Motor neuron (in vitro differentiated cells): ENCODE measurements around the gene R3HDM2. TPM values are rescaled to one million over a fixed set of nuclear protein-coding genes. Genes with fewer than 3 reads are reported as not detected.
"Not testable (repeated sequence)": the region's sequence is repeated elsewhere in the genome, so short reads cannot be mapped to it uniquely, and the experiment has no call there.

Experiments used
- ATAC-seq, 8 experiments: fragments of 200-7000 bp; cut with Tn5 transposase; replicated peaks in 6 of 8; 2 replicates each; pipeline ENCODE4 v1.8.0; 2021; ENCODE audit warnings: mild to moderate bottlenecking in 8 of 8, moderate library complexity in 8 of 8
- H3K27ac ChIP-seq, 2 donors: fragments of 250-450 bp; sonication (Bioruptor Pico); 2 replicates each; pipeline ENCODE4 v1.9.0; 2021; ENCODE audit warnings: antibody characterized with exemption in 2 of 2, mild to moderate bottlenecking in 2 of 2, moderate library complexity in 1 of 2
- H3K4me1 ChIP-seq, 2 donors: fragments of 250-450 bp; sonication (Bioruptor Pico); replicated peaks in 1 of 2; 2 replicates each; pipeline ENCODE4 v1.6.1; 2021; ENCODE audit warnings: antibody characterized with exemption in 2 of 2, mild to moderate bottlenecking in 2 of 2, moderate library complexity in 1 of 2
- H3K4me3 ChIP-seq, 5 donors: fragments of 250-450 bp; sonication (Bioruptor Pico); 2 replicates each; pipeline ENCODE4 v1.9.0; 2021; ENCODE audit warnings: antibody characterized with exemption in 5 of 5, mild to moderate bottlenecking in 5 of 5, moderate library complexity in 4 of 5
- WGBS, 10 experiments: fragments of 450-650 bp; shearing (Covaris generic); methylation state at CpG; one replicate each; pipeline ENCODE4 v1.0.0; 2022; 5-methylcytosine and 5-hydroxymethylcytosine counted together
- in situ Hi-C, 9 experiments: fragments of 400-800 bp; cut with MboI; loops; one replicate each; pipeline ENCODE4 v1.15.0; 2021; ENCODE audit warnings: low sequenced_read_pairs in 9 of 9, low pct_unique_long_range_greater_than_20kb in 2 of 9; ENCODE audit not compliant: unreplicated experiment in 9 of 9
- total RNA-seq, 8 experiments: library from RNA; unstranded; fragments of 300-600 nt; gene quantifications; 2 replicates each; pipeline versions ENCODE4 v1.2.3 to v1.2.4, GENCODE V29; 2022

The R3HDM2 gene
- total RNA-seq, 8 experiments from 2014 or later: 14.7 to 75.2 (median 31.6) TPM

- H3K27ac ChIP-seq, ATAC-seq, in situ Hi-C loops, H3K4me1 ChIP-seq, H3K4me3 ChIP-seq: not testable (repeated sequence)
- 94 to 100% (median 100%) methylated on average over 1 to 5 of the region's 6 CpGs; no CpG with 5 or more reads in 2 of the 10 experiments for WGBS, 10 experiments
Measured at GRCh38 chr12:57276233-57276632, 154.6 kb downstream of the R3HDM2 start.

- no peak for ATAC-seq
- in situ Hi-C loops: no loop called here
- Histone ChIP-seq H3K4me1 (no peaks in the 10 kb centered on the region), H3K27ac (no peak overlapping the region), H3K4me3 (no peak overlapping the region)
Measured at GRCh38 chr12:57273516-57273915, 157.3 kb downstream of the R3HDM2 start.

- in situ Hi-C loops: no loop called here
- no peaks in the 10 kb centered on the region for H3K4me1 ChIP-seq
- H3K27ac ChIP-seq: no peak overlapping the region
- 67 to 100% (median 100%) methylated on average over 1 to 2 of the region's 7 CpGs; no CpG with 5 or more reads in 5 of the 10 experiments for WGBS, 10 experiments
- no peak for ATAC-seq
- H3K4me3 ChIP-seq: no peak overlapping the region
Measured at GRCh38 chr12:57272337-57273151, 158.3 kb downstream of the R3HDM2 start.

GRCh38 chr12:57270966-57271470 lies 159.8 kb downstream of the R3HDM2 start:
- in situ Hi-C loops: no loop called here
- 100% methylated on average over 1 of the region's 1 CpG; no CpG with 5 or more reads in 8 of the 10 experiments for WGBS, 10 experiments
- no peak for ATAC-seq
- no peaks in the 10 kb centered on the region for H3K4me1 ChIP-seq
- no peak overlapping the region for H3K27ac ChIP-seq
- H3K4me3 ChIP-seq: no peak overlapping the region

GRCh38 chr12:57268264-57268663 lies 162.6 kb downstream of the R3HDM2 start:
- Histone ChIP-seq H3K4me1 (no peaks in the 10 kb centered on the region), H3K27ac (no peak overlapping the region), H3K4me3 (no peak overlapping the region)
- 20 to 95% (median 70%) methylated on average over 1 to 6 of the region's 7 CpGs; no CpG with 5 or more reads in 2 of the 10 experiments for WGBS, 10 experiments
- in situ Hi-C loops: no loop called here
- ATAC-seq: peak in 2 of 8 experiments; percentile 72 to 76

GRCh38 chr12:57266681-57267080 lies 164.2 kb downstream of the R3HDM2 start:
- Histone ChIP-seq H3K4me3 (no peak overlapping the region), H3K27ac (no peak overlapping the region), H3K4me1 (peaks cover 9 to 10% of the 10 kb centered on the region in 2 donors)
- in situ Hi-C loops: no loop called here
- no peak for ATAC-seq

- Histone ChIP-seq H3K27ac (no peak overlapping the region), H3K4me3 (no peak overlapping the region), H3K4me1 (peaks cover 13 to 20% of the 10 kb centered on the region in 2 donors)
- ATAC-seq: no peak
- in situ Hi-C loops: no loop called here
- WGBS, 10 experiments: 40 to 100% (median 87%) methylated on average over 1 to 2 of the region's 2 CpGs; no CpG with 5 or more reads in 2 of the 10 experiments
Measured at GRCh38 chr12:57263096-57263495, 167.7 kb downstream of the R3HDM2 start.

- WGBS, 10 experiments: 67 to 100% (median 86%) methylated on average over 1 to 3 of the region's 3 CpGs; no CpG with 5 or more reads in 2 of the 10 experiments
- peak in 4 of 8 experiments; percentile 21 to 47 (median 38) for ATAC-seq
- Histone ChIP-seq H3K4me1 (peaks cover 13 to 20% of the 10 kb centered on the region in 2 donors), H3K27ac (no peak overlapping the region), H3K4me3 (no peak overlapping the region)
- in situ Hi-C loops: no loop called here
Measured at GRCh38 chr12:57262126-57262822, 168.6 kb downstream of the R3HDM2 start.

GRCh38 chr12:57261428-57261865 lies 169.4 kb downstream of the R3HDM2 start:
- Histone ChIP-seq H3K4me3 (no peak overlapping the region), H3K27ac (no peak overlapping the region), H3K4me1 (peaks cover 13 to 20% of the 10 kb centered on the region in 2 donors)
- in situ Hi-C loops: no loop called here
- ATAC-seq: peak in 5 of 8 experiments; percentile 62 to 97 (median 86)
- 0 to 50% (median 0%) methylated on average over 1 to 2 of the region's 2 CpGs; no CpG with 5 or more reads in 6 of the 10 experiments for WGBS, 10 experiments

- H3K4me1 ChIP-seq: peaks cover 13 to 20% of the 10 kb centered on the region in 2 donors
- in situ Hi-C loops: no loop called here
- no peak overlapping the region for H3K4me3 ChIP-seq
- WGBS, 10 experiments: 40 to 100% (median 100%) methylated on average over 1 to 4 of the region's 4 CpGs; no CpG with 5 or more reads in 1 of the 10 experiments
- H3K27ac ChIP-seq: no peak overlapping the region
- ATAC-seq: no peak
Measured at GRCh38 chr12:57260366-57260765, 170.5 kb downstream of the R3HDM2 start.

- 37 to 100% (median 93%) methylated on average over 1 to 5 of the region's 6 CpGs; no CpG with 5 or more reads in 1 of the 10 experiments for WGBS, 10 experiments
- ATAC-seq: no peak
Measured at GRCh38 chr12:57258977-57259970, 171.6 kb downstream of the R3HDM2 start.

GRCh38 chr12:57255916-57256315 lies 174.9 kb downstream of the R3HDM2 start:
- H3K4me1 ChIP-seq: peaks cover 0 to 3% of the 10 kb centered on the region in 2 donors
- 67 to 100% (median 100%) methylated on average over 1 to 3 of the region's 6 CpGs; no CpG with 5 or more reads in 4 of the 10 experiments for WGBS, 10 experiments
- in situ Hi-C loops: no loop called here
- no peak overlapping the region for H3K27ac ChIP-seq
- no peak overlapping the region for H3K4me3 ChIP-seq
- no peak for ATAC-seq

More at GRCh38 chr12:57258977-57259970, 171.6 kb downstream of the R3HDM2 start:
- H3K4me1 ChIP-seq: peaks cover 13 to 20% of the 10 kb centered on the region in 2 donors
- no peak overlapping the region for H3K27ac ChIP-seq
- H3K4me3 ChIP-seq: no peak overlapping the region
- in situ Hi-C loops: no loop called here
